Stimulated activated CD8-positive, alpha-beta memory T cell treated with anti-CD3 and anti-CD28 coated beads, Interleukin-7, amount 100 ng/mL, for 24 hours (primary cell): ENCODE data around the gene ZBTB20.
"Not testable (repeated sequence)": the region's sequence is repeated elsewhere in the genome, so short reads cannot be mapped to it uniquely, and the experiment has no call there.

ENCODE experiments used
- DNase-seq: peaks from one replicate; pipeline ENCODE4 v3.0.0-alpha.2; 2020; ENCODE audit warnings: low read depth

The ZBTB20 gene

DNA sequence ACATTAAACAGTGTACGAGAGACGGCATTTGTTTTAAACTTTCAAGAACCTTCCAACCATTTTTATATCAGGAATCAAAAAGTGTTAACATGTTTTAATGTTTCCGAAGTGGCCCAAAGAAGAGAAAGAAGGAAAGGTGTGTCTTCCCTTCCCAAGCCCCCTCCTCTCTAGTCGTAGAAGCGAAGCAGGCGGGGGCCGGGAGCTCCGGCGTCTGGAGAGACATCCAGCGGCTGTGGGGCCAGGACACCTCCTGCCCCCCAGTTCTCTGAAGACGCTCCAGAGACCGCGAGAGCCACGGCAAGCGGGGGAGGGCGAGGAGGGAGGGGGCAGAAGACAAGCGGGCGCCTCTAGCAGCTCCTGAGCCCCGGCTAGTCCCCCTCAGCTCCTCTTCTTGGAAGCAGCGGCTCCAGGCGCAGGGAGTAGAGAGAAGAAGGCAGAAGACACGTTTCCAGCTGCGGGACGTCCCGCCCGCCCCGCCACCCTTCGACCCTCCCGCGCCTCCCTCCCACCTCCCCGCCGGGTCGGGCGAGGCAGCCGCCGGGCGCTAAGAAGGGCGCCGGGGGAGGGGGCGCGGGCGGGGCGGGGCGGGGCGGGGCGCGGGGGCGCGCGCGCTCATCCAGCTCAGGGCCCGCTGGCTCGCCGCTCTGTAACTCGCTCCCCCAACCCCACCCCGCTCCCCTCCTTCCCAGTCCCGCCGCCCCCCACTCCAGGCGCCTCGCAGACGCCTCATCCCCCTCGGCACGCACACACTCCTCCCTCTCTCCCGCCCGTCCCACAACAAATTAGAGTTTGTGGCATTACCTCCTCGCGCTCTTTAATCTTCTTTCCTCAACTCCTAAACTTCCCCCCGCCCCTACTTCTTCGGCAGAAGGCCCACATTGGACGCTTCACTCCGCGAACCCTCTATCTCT is at the start of gene ZBTB20:
TSS of gene ZBTB20 (minus strand) at position 871 of the 911 bp plus-strand sequence.
- peak; percentile 51 for DNase-seq

DNA sequence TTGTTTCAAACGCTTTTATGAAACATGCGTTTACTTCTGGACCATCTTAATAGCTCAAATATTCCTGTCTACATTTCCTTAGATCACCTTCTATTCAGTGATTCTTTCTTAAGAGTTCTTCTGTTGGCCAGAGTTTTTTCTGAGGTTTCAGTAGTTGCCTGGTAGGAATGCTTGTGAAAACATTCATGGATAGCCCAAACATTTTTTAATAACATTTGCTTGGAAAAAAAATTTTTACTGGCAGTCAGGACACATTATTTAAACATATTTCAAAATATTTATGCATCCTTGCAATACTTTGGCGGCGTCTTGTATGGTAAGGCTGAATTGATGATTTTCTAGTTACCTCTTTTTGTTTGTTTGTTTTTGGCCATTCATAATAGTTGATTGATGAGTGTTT is 47.4 kb upstream of the ZBTB20 start:
- no peak for DNase-seq

DNA sequence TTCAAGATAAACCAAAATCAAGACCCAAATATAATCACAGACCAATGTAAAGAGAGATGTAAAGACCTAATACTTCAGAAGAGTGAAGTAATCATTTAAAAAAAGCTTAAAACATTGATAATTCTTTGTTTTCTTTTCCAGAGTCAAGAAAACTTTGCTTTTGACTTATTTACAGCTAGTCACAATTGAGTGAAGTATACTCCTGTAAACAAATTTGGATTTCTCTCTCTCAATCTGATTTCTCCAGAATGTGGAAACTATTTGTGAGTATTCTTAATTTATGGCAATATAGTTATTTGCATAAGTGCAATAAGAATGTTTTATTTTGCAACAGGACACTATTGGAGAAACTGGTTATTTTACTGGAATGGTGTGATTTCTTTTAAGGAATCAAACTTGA is 43.7 kb upstream of the ZBTB20 start:
- no peak for DNase-seq

DNA sequence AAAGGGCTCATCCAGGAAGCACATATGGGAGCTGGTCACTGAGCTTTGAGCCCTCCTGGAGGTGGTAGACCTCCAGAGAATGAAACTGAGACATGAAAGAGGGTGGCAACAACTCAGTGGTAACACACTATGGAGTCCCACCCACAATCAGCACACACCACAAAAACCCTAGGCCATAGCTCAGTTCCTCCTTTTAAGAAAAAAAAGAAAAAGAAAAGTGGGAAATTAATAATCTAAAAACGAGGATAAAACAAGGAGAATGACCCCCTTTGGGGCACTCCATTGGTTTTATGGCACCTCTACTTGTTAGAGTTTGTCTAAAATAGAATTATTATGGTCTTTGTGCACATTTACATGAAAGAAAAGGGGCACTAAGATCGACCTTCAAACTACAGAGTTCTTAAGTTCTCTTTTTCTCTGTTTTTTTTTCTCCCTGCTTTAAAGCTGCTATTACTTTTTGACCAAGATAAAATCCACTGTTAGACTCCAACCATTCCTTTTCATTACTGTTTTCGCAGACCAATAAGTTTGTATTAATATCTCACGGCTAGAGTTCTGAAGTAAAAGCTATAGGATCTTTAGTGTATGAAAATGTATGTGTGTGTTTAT is 40.2 kb upstream of the ZBTB20 start:
- no peak for DNase-seq

DNA sequence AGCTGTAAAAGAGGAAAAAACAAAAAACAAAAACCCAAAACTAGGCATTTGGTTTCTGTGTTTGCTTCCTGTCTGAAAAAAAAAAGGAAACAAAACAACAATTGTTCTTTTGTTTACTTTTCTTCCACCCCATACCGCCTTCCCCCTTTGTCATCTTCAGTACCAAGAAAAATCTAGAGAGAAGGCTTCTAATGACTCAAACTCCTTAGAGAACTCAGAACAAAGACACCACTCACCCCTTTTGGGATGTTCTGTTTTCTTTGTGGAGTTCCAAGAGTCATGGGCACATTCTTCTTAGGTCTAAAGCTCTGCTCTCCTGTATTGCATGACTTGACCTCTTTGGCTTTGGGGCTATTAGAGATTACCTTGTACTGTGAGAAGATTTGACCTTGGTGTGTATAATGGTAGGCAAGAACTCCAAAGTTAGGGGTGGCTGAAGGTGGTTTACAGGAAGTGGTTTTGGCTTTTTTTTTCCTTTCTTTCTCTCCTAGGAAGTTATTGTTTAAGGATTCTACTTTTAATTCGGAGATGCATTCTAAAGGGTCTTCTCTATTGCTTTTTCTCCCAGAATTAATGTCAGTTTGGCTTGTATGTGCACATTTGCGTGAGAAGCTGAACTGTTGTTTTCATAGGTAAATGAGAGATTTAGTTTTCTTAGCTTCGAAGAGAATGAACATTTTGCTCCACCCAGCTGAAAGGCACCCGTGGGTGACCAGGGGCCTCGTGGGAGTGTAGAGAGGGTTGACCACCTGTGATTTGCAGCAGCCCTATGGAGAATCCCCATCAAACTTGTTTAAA is 39.5 kb upstream of the ZBTB20 start:
- no peak for DNase-seq

DNA sequence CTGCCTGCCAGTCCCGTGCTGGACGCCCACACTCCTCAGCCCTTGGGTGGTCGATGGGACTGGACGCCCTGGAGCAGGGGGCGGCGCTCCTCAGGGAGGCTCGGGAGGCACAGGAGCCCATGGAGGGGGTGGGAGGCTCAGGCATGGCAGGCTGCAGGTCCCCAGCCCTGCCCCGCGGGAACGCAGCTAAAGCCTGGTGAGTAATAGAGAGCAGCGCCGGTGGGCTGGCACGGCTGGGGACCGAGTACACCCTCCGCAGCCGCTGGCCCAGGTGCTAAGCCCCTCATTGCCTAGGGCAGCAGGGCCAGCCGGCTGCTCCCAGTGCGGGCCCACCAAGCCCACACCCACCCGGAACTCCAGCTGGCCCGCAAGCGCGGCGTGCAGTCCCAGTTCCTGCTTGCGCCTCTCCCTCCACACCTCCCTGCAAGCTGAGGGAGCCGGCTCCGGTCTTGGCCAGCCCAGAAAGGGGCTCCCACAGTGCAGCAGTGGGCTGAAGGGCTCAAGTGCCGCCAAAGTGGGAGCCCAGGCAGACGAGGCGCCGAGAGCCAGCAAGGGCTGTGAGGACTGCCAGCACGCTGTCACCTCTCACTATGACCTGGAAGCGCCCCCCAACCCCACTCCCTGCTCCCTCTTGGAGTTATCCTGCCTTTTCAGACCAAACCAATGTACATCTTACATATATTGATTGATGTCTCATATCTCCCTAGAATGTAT is 37.9 kb upstream of the ZBTB20 start:
- not testable (repeated sequence) for DNase-seq

DNA sequence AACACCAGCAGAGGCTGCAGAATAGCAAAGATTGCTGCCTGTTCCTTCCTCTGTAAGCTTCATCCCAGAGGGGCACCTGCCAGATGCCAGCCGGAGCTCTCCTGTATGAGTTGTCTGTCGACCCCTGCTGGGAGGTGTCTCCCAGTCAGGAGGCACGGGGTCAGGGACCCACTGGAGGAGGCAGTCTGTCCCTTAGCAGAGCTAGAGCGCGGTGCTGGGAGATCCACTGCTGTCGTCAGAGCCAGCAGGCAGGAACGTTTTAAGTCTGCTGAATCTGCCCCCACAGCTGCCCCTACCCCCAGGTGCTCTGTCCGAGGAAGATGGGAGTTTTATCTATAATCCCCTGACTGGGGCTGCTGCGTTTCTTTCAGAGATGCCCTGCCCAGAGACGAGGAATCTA is 31.8 kb upstream of the ZBTB20 start:
- not testable (repeated sequence) for DNase-seq

DNA sequence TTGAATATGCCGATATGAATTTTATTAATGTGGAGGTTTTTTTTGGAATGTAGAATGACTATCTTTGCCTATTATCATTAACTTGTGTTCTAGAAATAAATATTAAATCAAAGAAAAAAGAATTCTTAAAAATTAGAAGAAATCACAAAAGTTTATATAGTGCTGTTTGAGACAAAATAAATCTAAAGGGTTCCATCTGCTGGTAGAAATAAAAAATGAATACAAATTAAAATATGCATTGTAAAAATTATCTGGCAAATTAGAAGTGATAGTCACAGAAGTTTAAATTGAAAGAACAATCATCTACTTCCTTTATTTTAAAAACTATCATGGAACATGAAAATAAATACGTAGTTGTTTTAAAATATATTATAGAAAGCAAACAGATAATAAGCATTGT is 22.7 kb upstream of the ZBTB20 start:
- DNase-seq = no peak

DNA sequence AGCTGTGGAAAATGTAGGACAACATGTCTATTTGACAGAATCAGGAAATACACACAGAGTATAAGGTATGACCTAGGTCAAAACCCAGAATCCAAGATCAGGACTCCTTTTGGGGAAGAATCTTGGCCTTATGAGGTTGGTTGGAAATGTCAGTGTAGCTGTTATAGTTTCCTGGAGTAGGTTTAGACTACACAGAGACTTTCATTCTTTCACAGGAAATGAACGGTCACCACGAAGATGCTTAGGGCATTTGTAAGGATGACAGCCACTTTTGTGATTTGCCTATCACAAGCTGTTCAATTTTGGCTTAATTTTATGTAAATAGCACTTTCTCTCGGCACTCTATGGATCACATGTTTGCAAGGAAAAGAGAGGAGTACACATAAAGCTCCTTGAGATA is 18.6 kb upstream of the ZBTB20 start:
- DNase-seq = no peak

DNA sequence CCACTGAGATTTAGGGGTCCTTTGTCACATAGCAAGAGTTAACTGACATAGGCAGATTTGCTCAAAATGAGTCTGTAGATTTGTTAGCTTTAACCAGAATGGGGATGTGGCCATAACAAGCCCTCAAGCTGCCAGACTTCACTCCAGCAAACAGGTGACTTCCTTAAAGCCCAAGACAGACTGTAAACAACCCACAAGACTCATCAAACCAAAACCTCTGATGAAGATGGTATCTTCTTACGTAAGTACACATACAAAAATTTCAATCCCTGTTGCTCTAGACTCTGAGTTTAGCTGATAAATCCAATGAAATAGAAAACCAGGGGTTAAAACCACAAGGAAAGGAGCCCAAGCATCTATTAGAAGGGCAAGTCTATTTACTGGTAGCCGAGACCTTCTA is 18.2 kb upstream of the ZBTB20 start:
- no peak for DNase-seq

DNA sequence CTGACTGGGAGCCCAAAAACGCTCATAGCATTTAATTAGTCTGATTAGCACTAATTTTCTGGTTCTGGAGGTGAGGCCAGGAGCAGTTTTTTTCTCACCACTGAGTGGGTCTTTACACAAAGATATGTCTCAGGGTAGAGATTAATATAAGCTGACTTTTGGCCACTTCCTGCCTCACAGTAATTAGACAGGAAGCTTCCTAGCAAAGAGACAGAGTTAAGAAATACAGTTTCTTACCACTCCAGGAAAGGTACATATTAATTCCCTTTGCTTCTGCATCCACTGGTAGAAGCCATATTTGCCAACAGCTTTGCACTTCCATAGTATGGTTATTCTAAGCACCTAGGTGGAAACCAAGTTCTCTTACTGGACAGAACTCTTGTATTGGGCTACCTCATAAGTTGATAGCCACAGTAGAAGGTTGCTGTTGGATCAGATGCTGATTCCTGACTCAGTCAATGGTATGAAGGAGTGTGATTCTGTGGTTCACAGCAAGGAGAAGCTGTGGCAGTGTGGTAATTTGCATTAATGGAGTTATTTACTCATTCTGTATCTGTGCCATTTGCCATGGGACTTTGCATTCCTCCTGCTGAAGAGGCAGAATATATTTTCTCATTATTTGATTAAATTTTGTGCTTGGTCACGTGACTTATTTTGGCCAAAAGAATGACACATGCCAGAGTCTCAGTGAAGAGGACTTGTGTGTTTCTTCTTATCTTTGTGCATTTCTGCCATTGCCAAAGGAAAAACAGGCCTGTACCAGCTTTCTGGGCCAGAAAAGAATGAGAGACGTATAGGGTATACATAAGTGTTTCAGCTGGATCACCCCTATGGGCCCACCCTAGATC is 17.5 kb upstream of the ZBTB20 start:
- no peak for DNase-seq

DNA sequence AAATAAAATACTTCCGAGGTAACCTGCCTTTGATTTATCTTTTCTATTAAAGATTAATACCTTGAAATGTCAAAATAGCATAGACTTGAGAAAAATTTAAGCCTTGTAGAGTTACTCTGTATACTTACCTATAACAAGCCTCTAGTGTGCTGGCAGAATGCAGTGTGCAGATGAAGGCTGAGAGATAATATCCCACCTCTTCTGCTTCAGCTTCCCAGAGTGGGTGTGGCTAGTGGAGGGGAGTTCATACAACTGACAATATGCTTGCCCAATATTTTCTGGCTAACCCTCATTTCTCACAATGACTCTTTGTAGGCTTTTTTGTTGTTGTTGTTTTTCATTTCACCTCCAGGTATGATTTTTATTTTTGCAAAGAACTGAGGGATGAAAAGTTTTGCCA is 15.7 kb upstream of the ZBTB20 start:
- no peak for DNase-seq

DNA sequence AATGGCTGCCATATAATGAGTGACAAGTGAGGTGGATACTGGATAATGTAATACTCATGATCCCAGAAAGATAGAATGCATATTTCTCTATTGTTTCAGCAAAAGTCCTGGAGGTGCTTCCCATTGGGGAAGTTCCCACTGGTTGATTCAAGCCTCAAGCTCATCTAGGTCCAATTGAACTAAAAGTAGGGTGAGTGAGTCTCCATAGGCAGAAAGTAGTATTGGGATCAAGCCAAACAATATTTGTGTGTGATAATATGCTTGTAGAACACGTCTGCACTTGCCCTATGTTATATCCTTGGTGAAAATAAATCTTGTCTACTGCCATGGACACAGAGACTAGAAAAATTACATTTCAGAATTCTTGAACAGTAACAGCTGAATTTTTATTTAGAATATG is 14.8 kb upstream of the ZBTB20 start:
- no peak for DNase-seq

DNA sequence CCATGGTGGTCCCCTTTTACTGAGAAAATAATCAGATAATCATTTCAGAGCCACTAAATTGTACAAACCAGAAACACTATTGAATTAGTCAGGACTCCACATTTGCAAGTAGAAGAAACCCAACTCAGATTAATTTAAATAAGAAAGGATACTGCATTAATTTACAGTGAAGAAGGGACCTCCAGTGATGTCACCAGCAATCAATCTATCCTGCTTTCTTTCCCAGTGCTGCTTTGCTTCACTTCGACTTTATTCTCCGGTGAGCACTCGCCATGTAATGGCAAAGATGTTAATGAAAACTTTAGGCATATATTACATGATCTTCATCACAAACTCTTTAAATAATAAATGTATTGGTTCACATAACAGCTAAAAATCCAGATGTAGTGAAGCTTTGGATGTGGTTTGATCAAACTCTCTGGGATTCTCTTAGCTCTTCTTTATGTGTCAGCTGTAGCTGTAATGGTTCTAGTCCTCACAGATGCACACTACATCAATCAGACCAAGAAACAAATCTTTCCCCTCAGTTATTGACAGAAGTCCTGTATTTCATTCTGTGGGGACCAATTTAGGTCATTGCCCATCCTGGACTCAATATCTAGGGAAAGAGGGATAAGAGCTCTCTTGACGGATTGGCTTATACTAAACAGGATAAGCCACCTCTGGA is 14.2 kb upstream of the ZBTB20 start:
- DNase-seq = no peak

DNA sequence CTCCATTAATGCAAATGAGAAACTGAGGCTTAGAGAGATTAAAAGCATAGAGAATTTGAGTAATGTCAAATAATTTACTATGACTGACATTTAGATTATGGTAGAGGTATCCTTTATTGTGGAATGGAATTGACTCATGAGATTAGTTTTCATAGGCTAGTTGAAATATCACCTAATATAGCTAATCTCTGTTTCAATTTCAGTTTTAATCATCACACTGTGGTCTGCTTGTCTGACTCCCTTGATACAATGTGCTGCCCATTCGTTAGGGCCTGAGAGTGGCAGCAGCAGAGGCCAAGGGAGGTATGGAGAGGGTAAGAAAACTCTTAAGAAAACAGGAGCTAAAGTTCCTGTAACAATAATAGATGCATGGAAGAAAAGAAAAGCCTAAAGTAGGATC is 13.2 kb upstream of the ZBTB20 start:
- no peak for DNase-seq

DNA sequence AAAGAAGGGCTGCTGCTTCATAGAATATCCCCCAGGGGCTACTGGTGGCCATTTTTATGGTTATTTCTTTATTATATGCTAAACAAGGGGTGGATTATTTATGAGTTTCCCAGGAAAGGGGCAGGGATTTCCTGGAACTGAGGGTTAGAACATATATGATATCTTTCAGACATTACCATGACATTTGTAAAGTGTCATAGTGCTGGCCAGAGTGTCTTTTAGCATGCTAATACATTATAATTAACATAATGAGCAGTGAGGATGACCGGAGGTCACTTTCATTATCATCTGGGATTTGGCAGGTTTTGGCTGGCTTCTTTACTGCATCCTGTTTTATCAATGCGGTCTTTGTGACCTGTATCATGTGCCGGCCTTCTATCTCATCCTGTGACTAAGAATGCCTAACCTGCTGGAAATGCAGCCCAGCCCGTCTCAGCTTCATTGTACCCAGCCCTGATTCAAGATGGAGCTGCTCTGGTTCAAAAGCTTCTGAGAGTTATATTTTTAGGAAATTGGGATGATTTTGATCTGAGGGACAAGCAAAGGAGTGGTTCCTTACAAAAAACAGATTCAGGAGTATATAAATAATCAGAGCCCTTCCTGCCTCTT is 9.1 kb upstream of the ZBTB20 start:
- no peak for DNase-seq

DNA sequence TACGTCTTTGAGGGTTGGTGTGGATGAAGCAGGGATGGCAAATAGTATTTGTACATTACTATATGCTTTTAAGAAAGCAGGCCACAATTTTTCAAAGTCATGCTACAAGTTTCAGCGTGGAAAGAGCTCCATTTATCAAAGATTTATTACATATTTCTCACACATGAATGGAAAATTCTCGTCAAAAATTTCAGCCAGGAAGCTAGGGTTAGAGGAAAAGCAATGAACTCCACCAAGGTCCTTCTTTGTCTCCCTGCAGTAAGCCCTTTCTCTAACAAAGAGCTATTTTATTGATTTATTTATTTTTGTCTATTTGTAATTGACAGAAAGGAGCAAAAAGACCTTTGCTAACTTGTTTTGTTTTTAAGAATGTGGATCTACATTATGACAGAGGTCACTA is 7.5 kb upstream of the ZBTB20 start:
- DNase-seq = no peak

DNA sequence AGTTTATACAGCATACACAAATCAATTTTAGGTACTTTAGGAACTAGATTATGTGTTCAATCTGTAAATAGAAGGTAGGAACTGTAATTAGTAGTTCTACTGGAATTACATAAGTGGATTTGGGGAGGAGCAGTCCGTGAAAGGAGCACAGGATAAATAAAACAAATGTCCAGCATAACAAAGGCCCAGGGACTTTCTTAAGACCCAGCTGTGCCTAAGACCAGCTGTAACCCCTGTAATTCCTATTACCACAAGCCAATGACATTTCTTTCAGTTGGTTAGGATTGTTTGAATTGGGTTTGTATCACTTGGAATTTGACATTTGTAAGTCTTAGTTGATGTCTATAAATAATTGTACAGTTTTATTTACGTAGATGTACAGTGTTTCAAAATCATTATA is 4.8 kb upstream of the ZBTB20 start:
- no peak for DNase-seq

DNA sequence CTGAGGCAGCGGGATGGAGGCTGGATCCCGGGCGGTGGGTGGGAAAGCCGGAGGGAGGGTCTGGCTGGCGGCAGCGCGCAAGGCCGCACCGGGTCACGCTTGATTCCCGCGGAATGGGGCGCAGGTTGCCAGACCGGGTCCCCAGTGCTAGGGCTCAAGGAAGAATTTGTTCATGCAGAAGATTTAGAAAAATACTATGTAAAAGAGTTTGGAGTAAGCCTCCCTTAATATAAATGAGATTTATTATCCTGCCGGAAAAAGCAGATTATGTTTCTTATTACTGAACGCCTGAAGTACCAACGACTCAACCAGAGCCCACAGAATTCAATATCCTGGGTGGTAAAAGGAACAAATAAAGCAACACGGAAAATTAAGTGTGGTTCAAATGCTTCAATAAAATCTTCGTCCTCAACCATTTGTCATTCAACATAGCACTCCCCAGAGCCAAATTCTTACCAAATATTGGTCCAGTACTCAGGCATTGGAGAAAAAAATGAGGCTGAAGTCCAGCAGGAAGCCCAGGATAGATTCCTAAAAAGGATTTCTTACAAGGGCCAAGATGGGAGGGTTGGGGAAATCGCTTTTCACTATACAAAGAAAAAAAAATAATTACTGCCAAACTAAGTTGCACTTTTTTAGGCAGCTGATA is 1.2 kb upstream of the ZBTB20 start:
- DNase-seq = no peak
